ENCODE results near the gene PRR16. TPM values are rescaled to one million over a fixed set of nuclear protein-coding genes. Genes with fewer than 3 reads are reported as not detected.

Gene PRR16
- total RNA-seq, 1 experiment from 2014 or later = 0.42 TPM

GRCh38 chr5:120415985-120416384, 48.1 kb upstream of the PRR16 start:
- Mint-ChIP-seq H3K27me3 (ENCODE audit: low read depth) (no peaks in the 10 kb centered on the region), H3K36me3 (peaks cover 3% of the 10 kb centered on the region; the same call in 1 of the 2 replicates), H3K9me3 (peaks cover 10% of the 10 kb centered on the region), H3K4me3 (no peak overlapping the region), H3K4me1 (peaks cover 13% of the 10 kb centered on the region), H3K27ac (no peak overlapping the region)
- ChIA-PET POLR2A (no interaction called here), CTCF (no interaction called here)
- DNase-seq (ENCODE audit: low spot score) (no peak), ATAC-seq (no peak)
- TF ChIP-seq SMAD3 (CRISPR knock-in tag; IDR thresholded peaks at IDR 0.05; ENCODE audit: borderline replicate concordance) (no peak), NR1H2 (CRISPR knock-in tag; IDR thresholded peaks at IDR 0.05) (no peak), TCF7 (CRISPR knock-in tag; IDR thresholded peaks at IDR 0.05; ENCODE audit: low read depth) (no peak), ZNF416 (CRISPR knock-in tag; IDR thresholded peaks at IDR 0.05) (no peak), MXD4 (CRISPR knock-in tag; IDR thresholded peaks at IDR 0.05; ENCODE audit: borderline replicate concordance) (no peak), PRRX2 (CRISPR knock-in tag; IDR thresholded peaks at IDR 0.05) (no peak), NR3C1 (CRISPR knock-in tag; conservative IDR thresholded peaks at IDR 0.05; ENCODE audit: low read depth) (no peak), CREM (CRISPR knock-in tag; IDR thresholded peaks at IDR 0.05) (no peak), ZNF425 (CRISPR knock-in tag; conservative IDR thresholded peaks at IDR 0.05) (no peak), FOXK1 (CRISPR knock-in tag; IDR thresholded peaks at IDR 0.05) (no peak), TP53 (CRISPR knock-in tag; IDR thresholded peaks at IDR 0.05) (no peak)
- TF ChIP-seq, protein P1, sequence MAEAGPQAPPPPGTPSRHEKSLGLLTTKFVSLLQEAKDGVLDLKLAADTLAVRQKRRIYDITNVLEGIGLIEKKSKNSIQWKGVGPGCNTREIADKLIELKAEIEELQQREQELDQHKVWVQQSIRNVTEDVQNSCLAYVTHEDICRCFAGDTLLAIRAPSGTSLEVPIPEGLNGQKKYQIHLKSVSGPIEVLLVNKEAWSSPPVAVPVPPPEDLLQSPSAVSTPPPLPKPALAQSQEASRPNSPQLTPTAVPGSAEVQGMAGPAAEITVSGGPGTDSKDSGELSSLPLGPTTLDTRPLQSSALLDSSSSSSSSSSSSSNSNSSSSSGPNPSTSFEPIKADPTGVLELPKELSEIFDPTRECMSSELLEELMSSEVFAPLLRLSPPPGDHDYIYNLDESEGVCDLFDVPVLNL (CRISPR knock-in tag; IDR thresholded peaks at IDR 0.05; ENCODE audit: borderline replicate concordance, low read depth) = no peak

DNA sequence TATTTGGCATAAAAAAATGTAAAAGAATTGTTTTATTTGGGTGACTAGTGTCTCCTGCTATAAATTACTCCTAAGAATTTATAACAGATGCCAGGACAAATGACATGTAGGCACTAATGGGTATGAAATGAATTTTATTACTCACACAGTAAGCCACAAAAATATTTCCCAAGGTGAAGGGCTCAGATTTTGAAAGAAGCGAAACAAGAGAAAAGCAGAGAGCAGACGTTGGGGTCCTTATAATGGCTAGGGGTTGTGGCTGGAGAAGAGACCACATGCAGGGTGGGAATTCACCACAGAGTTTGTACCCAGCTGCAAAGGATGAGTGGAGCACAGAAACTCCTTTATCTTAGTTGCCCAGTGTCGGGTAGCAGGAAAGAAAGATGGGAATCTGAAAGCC, 45.0 kb upstream of the PRR16 start:
- Mint-ChIP-seq H3K27me3 (ENCODE audit: low read depth) (no peaks in the 10 kb centered on the region), H3K4me1 (peaks cover 13% of the 10 kb centered on the region), H3K9me3 (peaks cover 5% of the 10 kb centered on the region), H3K36me3 (0 out of 2 replicates have a peak, but pooled peaks cover under 1% of the 10 kb centered on the region), H3K27ac (no peak overlapping the region), H3K4me3 (no peak overlapping the region)
- TF ChIP-seq ZNF263 (CRISPR knock-in tag; IDR thresholded peaks at IDR 0.05; ENCODE audit: low read depth) (no peak), CREB1 (CRISPR knock-in tag; IDR thresholded peaks at IDR 0.05) (no peak), ZNF121 (CRISPR knock-in tag; IDR thresholded peaks at IDR 0.05) (no peak), ZNF423 (CRISPR knock-in tag; IDR thresholded peaks at IDR 0.05) (no peak), CREM (CRISPR knock-in tag; IDR thresholded peaks at IDR 0.05) (no peak), HMGXB4 (CRISPR knock-in tag; IDR thresholded peaks at IDR 0.05) (no peak), SOX15 (CRISPR knock-in tag; IDR thresholded peaks at IDR 0.05) (no peak), ZBTB21 (CRISPR knock-in tag; IDR thresholded peaks at IDR 0.05; ENCODE audit: borderline replicate concordance) (no peak), ESRRA (CRISPR knock-in tag; IDR thresholded peaks at IDR 0.05; ENCODE audit: borderline replicate concordance) (no peak), ZNF396 (CRISPR knock-in tag; IDR thresholded peaks at IDR 0.05; ENCODE audit: borderline replicate concordance) (no peak), ELF4 (CRISPR knock-in tag; IDR thresholded peaks at IDR 0.05; ENCODE audit: low read depth) (no peak), SMAD4 (CRISPR knock-in tag; IDR thresholded peaks at IDR 0.05) (no peak), NR2C2 (CRISPR knock-in tag; IDR thresholded peaks at IDR 0.05) (no peak), TEAD1 (CRISPR knock-in tag; IDR thresholded peaks at IDR 0.05) (no peak), NR1H2 (CRISPR knock-in tag; IDR thresholded peaks at IDR 0.05) (no peak), RELA (CRISPR knock-in tag; IDR thresholded peaks at IDR 0.05; ENCODE audit: borderline replicate concordance) (no peak), SP1 (CRISPR knock-in tag; conservative IDR thresholded peaks at IDR 0.05) (no peak)
- CTCF ChIA-PET = no interaction called here
- DNase-seq (ENCODE audit: low spot score) (no peak), ATAC-seq (peak; percentile 38; the same call in 1 of the 2 replicates)
- POLR2A ChIA-PET = no interaction called here

All from WTC11 (cell line).